Rectal smooth muscle tissue (tissue), 1 donor: ENCODE measurements around the gene GH2.
"Not testable (repeated sequence)": the region's sequence is repeated elsewhere in the genome, so short reads cannot be mapped to it uniquely, and the experiment has no call there.

Experiments used
- H3K27ac ChIP-seq: one replicate; pipeline ENCODE4 v1.7.0; 2013; ENCODE audit warnings: low read depth, low read length, inconsistent platforms
- H3K27me3 ChIP-seq: one replicate; pipeline ENCODE4 v1.7.0; 2013; ENCODE audit warnings: low read length; ENCODE audit not compliant: control insufficient read depth, insufficient read depth
- H3K36me3 ChIP-seq: one replicate; pipeline ENCODE4 v1.7.0; 2013; ENCODE audit warnings: low read length; ENCODE audit not compliant: control insufficient read depth, insufficient read depth
- H3K4me1 ChIP-seq: one replicate; pipeline ENCODE4 v1.7.0; 2013; ENCODE audit warnings: low read length; ENCODE audit not compliant: control insufficient read depth, insufficient read depth
- H3K4me3 ChIP-seq: one replicate; pipeline ENCODE4 v1.7.0; 2013; ENCODE audit warnings: low read length
- H3K9ac ChIP-seq: one replicate; pipeline ENCODE4 v1.7.0; 2013; ENCODE audit warnings: low read length

The GH2 gene

GRCh38 chr17:63907161-63907778 is 25.5 kb upstream of the GH2 start:
- H3K27me3 ChIP-seq, H3K27ac ChIP-seq, H3K9ac ChIP-seq, H3K4me3 ChIP-seq, H3K36me3 ChIP-seq, H3K4me1 ChIP-seq: not testable (repeated sequence)

- not testable (repeated sequence) for H3K9ac ChIP-seq, H3K27ac ChIP-seq, H3K4me1 ChIP-seq, H3K27me3 ChIP-seq, H3K36me3 ChIP-seq, H3K4me3 ChIP-seq
These were observed 23.1 kb upstream of the GH2 start for GRCh38 chr17:63904796-63905195.

- not testable (repeated sequence) for H3K4me1 ChIP-seq, H3K9ac ChIP-seq, H3K4me3 ChIP-seq, H3K27me3 ChIP-seq, H3K36me3 ChIP-seq, H3K27ac ChIP-seq
These were observed 22.1 kb upstream of the GH2 start for GRCh38 chr17:63903787-63904201.

GRCh38 chr17:63901971-63902370 is 20.2 kb upstream of the GH2 start:
- H3K27me3 ChIP-seq, H3K4me1 ChIP-seq, H3K9ac ChIP-seq, H3K27ac ChIP-seq, H3K4me3 ChIP-seq, H3K36me3 ChIP-seq: not testable (repeated sequence)

GRCh38 chr17:63898899-63899798 is 17.4 kb upstream of the GH2 start:
- not testable (repeated sequence) for H3K4me1 ChIP-seq, H3K4me3 ChIP-seq, H3K9ac ChIP-seq, H3K27me3 ChIP-seq, H3K27ac ChIP-seq, H3K36me3 ChIP-seq

- not testable (repeated sequence) for H3K4me1 ChIP-seq, H3K27ac ChIP-seq, H3K9ac ChIP-seq, H3K4me3 ChIP-seq, H3K27me3 ChIP-seq, H3K36me3 ChIP-seq
These were observed 15.0 kb upstream of the GH2 start, which contains the start of gene CSH1 for GRCh38 chr17:63896524-63897354. Gene CSH1, minus strand, starts transcription at chr17:63896574. Its CDS starts 63 bp downstream, at chr17:63896511.

- H3K4me1 ChIP-seq, H3K36me3 ChIP-seq, H3K4me3 ChIP-seq, H3K9ac ChIP-seq, H3K27ac ChIP-seq, H3K27me3 ChIP-seq: not testable (repeated sequence)
These were observed 13.1 kb upstream of the GH2 start for GRCh38 chr17:63894821-63895220.

GRCh38 chr17:63894021-63894420 is 12.3 kb upstream of the GH2 start:
- not testable (repeated sequence) for H3K4me1 ChIP-seq, H3K27me3 ChIP-seq, H3K36me3 ChIP-seq, H3K27ac ChIP-seq, H3K9ac ChIP-seq, H3K4me3 ChIP-seq

- not testable (repeated sequence) for H3K27ac ChIP-seq, H3K9ac ChIP-seq, H3K4me3 ChIP-seq, H3K4me1 ChIP-seq, H3K36me3 ChIP-seq, H3K27me3 ChIP-seq
These were observed 10.7 kb upstream of the GH2 start for GRCh38 chr17:63892316-63893037.

- H3K27me3 ChIP-seq, H3K36me3 ChIP-seq, H3K27ac ChIP-seq, H3K4me3 ChIP-seq, H3K9ac ChIP-seq, H3K4me1 ChIP-seq: not testable (repeated sequence)
These were observed 7.5 kb upstream of the GH2 start for GRCh38 chr17:63889026-63889848.

GRCh38 chr17:63885119-63885518 is 3.4 kb upstream of the GH2 start:
- not testable (repeated sequence) for H3K27me3 ChIP-seq, H3K36me3 ChIP-seq, H3K9ac ChIP-seq, H3K27ac ChIP-seq, H3K4me3 ChIP-seq, H3K4me1 ChIP-seq
